Panc1 (cell line): Measurements from ENCODE around the gene RCSD1. TPM values are rescaled to one million over a fixed set of nuclear protein-coding genes. Genes with fewer than 3 reads are reported as not detected.

ENCODE experiments used
- ATAC-seq: fragments of 200-7000 bp; cut with Tn5 transposase; 2 replicates; pipeline ENCODE4 v1.9.1; 2020; ENCODE audit warnings: mild to moderate bottlenecking, moderate library complexity
- BruUV-seq: library from RNA; stranded (reverse); fragments of 400-500 nt; replicated peaks from 2 replicates; lab custom pipeline; 2021; lab: Mats Ljungman, UMichigan
- CTCF ChIA-PET: fragments of 300-600 bp; sonication (Branson Sonifier 250); formaldehyde crosslinking; loops from one replicate; lab custom pipeline; 2022; ENCODE audit warnings: antibody characterized with exemption; lab: Charles Lee
- POLR2A ChIA-PET: fragments of 300-600 bp; sonication (Branson Sonifier 250); formaldehyde crosslinking; loops from one replicate; lab custom pipeline; 2022; ENCODE audit warnings: antibody characterized with exemption; lab: Charles Lee
- DNase-seq: peaks from one replicate; pipeline ENCODE4 v3.0.0-alpha.2; 2010; ENCODE audit warnings: low read depth, low spot score
- H3K27ac ChIP-seq: 2 replicates; pipeline ENCODE4 v1.5.1; 2011; ENCODE audit warnings: mild to moderate bottlenecking, low read length, inconsistent platforms
- H3K27me3 ChIP-seq: fragments of 200-500 bp; sonication (Bioruptor generic); 2 replicates; pipeline ENCODE4 v1.6.0; 2014; ENCODE audit warnings: low read length, inconsistent platforms; ENCODE audit not compliant: control insufficient read depth, insufficient read depth
- H3K36me3 ChIP-seq: fragments of 200-500 bp; sonication (Bioruptor generic); 2 replicates; pipeline ENCODE4 v1.5.1; 2014; ENCODE audit warnings: inconsistent platforms, mild to moderate bottlenecking, low read length, moderate library complexity; ENCODE audit not compliant: control insufficient read depth, insufficient read depth
- H3K4me1 ChIP-seq: 2 replicates; pipeline ENCODE4 v1.5.1; 2011; ENCODE audit warnings: inconsistent platforms, mild to moderate bottlenecking, low read length, moderate library complexity; ENCODE audit not compliant: control insufficient read depth, insufficient read depth
- H3K4me3 ChIP-seq, 2 experiments: 2 replicates each; pipeline ENCODE4 v1.5.1; 2011 to 2012; ENCODE audit warnings: low read depth in 2 of 2, low read length in 2 of 2, mild to moderate bottlenecking in 2 of 2, inconsistent platforms in 1 of 2, moderate library complexity in 1 of 2
- H3K9me3 ChIP-seq: fragments of 200-500 bp; sonication (Bioruptor generic); 2 replicates; pipeline ENCODE4 v1.5.1; 2014; ENCODE audit warnings: low read depth, mild to moderate bottlenecking, inconsistent platforms, low read length, moderate library complexity; ENCODE audit not compliant: control insufficient read depth, insufficient read depth
- CTCF ChIP-seq: fragments of 450-650 bp; IDR thresholded peaks from 2 replicates; pipeline ENCODE4 v1.5.1; 2017; ENCODE audit warnings: mild to moderate bottlenecking
- POLR2AphosphoS5 ChIP-seq: IDR thresholded peaks from 2 replicates; pipeline ENCODE4 v1.6.1; 2012; ENCODE audit warnings: mild to moderate bottlenecking, low read depth, low read length, moderate library complexity
- REST ChIP-seq, 2 experiments: IDR thresholded peaks; 2 replicates each; pipeline ENCODE4 v1.6.1; 2011 to 2012; ENCODE audit warnings: low read depth in 2 of 2, control low read depth in 1 of 2, low read length in 1 of 2, mild to moderate bottlenecking in 1 of 2, moderate library complexity in 1 of 2; ENCODE audit not compliant: insufficient read depth in 1 of 2
- SIN3A ChIP-seq: IDR thresholded peaks from 2 replicates; pipeline ENCODE4 v1.6.1; 2012; ENCODE audit warnings: low read depth, mild to moderate bottlenecking, low read length, moderate library complexity, borderline replicate concordance; ENCODE audit not compliant: insufficient read depth
- in situ Hi-C: cut with HindIII; loops from 2 replicates; pipeline ENCODE4 v1.10.0; 2016; ENCODE audit warnings: low sequenced_read_pairs, low pct_unique_long_range_greater_than_20kb
- intact Hi-C: fragments of 100-400 bp; cut with micrococcal nuclease; formaldehyde crosslinking; loops from one replicate; pipeline ENCODE4 v1.10.0; 2022; ENCODE audit not compliant: unreplicated experiment
- total RNA-seq: library from RNA; stranded (reverse); gene quantifications from one replicate; pipeline ENCODE4 v1.2.1, GENCODE V29; 2021; ENCODE audit not compliant: unreplicated experiment

Gene RCSD1
- total RNA-seq, 1 experiment from 2014 or later: 1.4 TPM

GRCh38 chr1:167720965-167721616, 91.1 kb downstream of the RCSD1 start:
- peaks cover 16% of the 10 kb centered on the region for H3K4me1 ChIP-seq

GRCh38 chr1:167721617-167722151, 91.7 kb downstream of the RCSD1 start, which contains the start of gene MPZL1:
TSS of gene MPZL1 (plus strand) at chr1:167721982. CDS start at chr1:167722152, 170 bp downstream.
- no peaks in the 10 kb centered on the region for H3K36me3 ChIP-seq
- intact Hi-C loops (loop anchor here (2.0 to 5.0 kb wide), 2 partner anchors 81 to 206 kb away; no protein-coding TSS in a partner anchor), in situ Hi-C loops (no loop called here)
- ChIA-PET CTCF (no interaction called here), POLR2A (interaction anchor here (0.6 kb wide), 1 partner anchor 90 kb away, joined by 3 read pairs; no protein-coding TSS in a partner anchor)
- H3K27ac ChIP-seq: peak within 1 kb of the TSS; percentile 80
- no TSS peak for BruUV-seq
- ATAC-seq (peak; percentile 97), DNase-seq (peak; percentile 64)
- no peaks in the 10 kb centered on the region for H3K9me3 ChIP-seq
- peak within 1 kb of the TSS; percentile 61 to 82 for H3K4me3 ChIP-seq
- no peaks in the 10 kb centered on the region for H3K27me3 ChIP-seq
- no peak for TF ChIP-seq SIN3A
- 0 out of 4 replicates have a peak, but pooled peaks of 1 of the 2 experiments have one; percentile 34 for TF ChIP-seq REST (IDR thresholded peaks at IDR 0.05; ENCODE audit: insufficient read depth in 1 of 2, low read depth in 2 of 2, low read length in 1 of 2)
- TF ChIP-seq POLR2AphosphoS5: peak; percentile 30; the same call in 1 of the 2 replicates
- H3K4me1 ChIP-seq: peaks cover 16% of the 10 kb centered on the region

More at GRCh38 chr1:167720965-167721616, 91.1 kb downstream of the RCSD1 start:
- CTCF ChIA-PET: no interaction called here
- no peak for TF ChIP-seq REST (IDR thresholded peaks at IDR 0.05; ENCODE audit: insufficient read depth in 1 of 2, low read depth in 2 of 2, low read length in 1 of 2)
- peak; percentile 78 for TF ChIP-seq CTCF
- in situ Hi-C loops: no loop called here
- peak; percentile 66 for DNase-seq
- Histone ChIP-seq H3K4me3 (peak overlapping the region; percentile 61 to 82), H3K27me3 (no peaks in the 10 kb centered on the region), H3K27ac (peak overlapping the region; percentile 77), H3K9me3 (no peaks in the 10 kb centered on the region), H3K36me3 (no peaks in the 10 kb centered on the region)
- POLR2A ChIA-PET: interaction anchor here (0.6 kb wide), 2 partner anchors 25 to 90 kb away, joined by 3 read pairs; no protein-coding TSS in a partner anchor
- intact Hi-C loops: loop anchor here (2.0 to 5.0 kb wide), 2 partner anchors 82 to 206 kb away; no protein-coding TSS in a partner anchor
- ATAC-seq: peak; percentile 53
- BruUV-seq: no TSS peak
